ENCODE data around the gene DENND1A.

- TF ChIP-seq POLR2A (IDR thresholded peaks at IDR 0.05; ENCODE audit: low read length) = no peak
- no peak for TF ChIP-seq GATA1 (IDR thresholded peaks at IDR 0.05; ENCODE audit: low read depth, low read length)
Measured at GRCh38 chr9:123571240-123571639, 358.7 kb downstream of the DENND1A start.
